ENCODE measurements around the gene RBM33. TPM values are rescaled to one million over a fixed set of nuclear protein-coding genes. Genes with fewer than 3 reads are reported as not detected.

RBM33 gene
- polyA plus RNA-seq, 3 donors = 15.0 to 27.7 (median 22.2) TPM

- Mint-ChIP-seq H3K36me3 (peaks cover 24 to 29% of the 10 kb centered on the region in 2 donors), H3K4me3 (no peak overlapping the region), H3K4me1 (peaks cover 12% of the 10 kb centered on the region), H3K27ac (no peak overlapping the region), H3K9me3 (peaks cover 29 to 48% (median 41%) of the 10 kb centered on the region in 7 donors), H3K27me3 (ENCODE audit: low read depth in 3 of 3) (peaks cover 0 to 4% (median 3%) of the 10 kb centered on the region in 3 donors)
- peaks cover 24% of the 10 kb centered on the region for H3K79me2 ChIP-seq (ENCODE audit: insufficient read depth, low read length)
- intact Hi-C loops (cut with micrococcal nuclease) = loop anchor here (5.0 to 10.0 kb wide), 2 partner anchors 46 to 48 kb away; no protein-coding TSS in a partner anchor
- no peak overlapping the region for H3K4me3 ChIP-seq (replicated peaks in 1 of 3; ENCODE audit: low read depth in 2 of 3, low read length in 3 of 3)
- H3K27ac ChIP-seq (ENCODE audit: low read depth in 1 of 2, low read length in 2 of 2) = no peak overlapping the region
- H3K36me3 ChIP-seq (replicated peaks in 1 of 2; ENCODE audit: control insufficient read depth in 1 of 2, insufficient read depth in 2 of 2, low read length in 2 of 2) = peaks cover 6 to 21% of the 10 kb centered on the region in 2 donors
- H2AFZ ChIP-seq (ENCODE audit: insufficient read depth, low read depth, low read length, poor library complexity, severe bottlenecking) = no peak overlapping the region
- DNase-seq = no peak
- whole genome bisulfite sequencing (ENCODE audit: insufficient coverage) = 98% methylated on average over 4 of the region's 4 CpGs
- peaks cover 10 to 14% of the 10 kb centered on the region in 2 donors for H3K4me1 ChIP-seq (ENCODE audit: control insufficient read depth in 1 of 2, insufficient read depth in 2 of 2, low read length in 2 of 2)
- peaks cover 20 to 40% of the 10 kb centered on the region in 2 donors for H3K9me3 ChIP-seq (replicated peaks in 1 of 2; ENCODE audit: control insufficient read depth in 1 of 2, insufficient read depth in 1 of 2, low read length in 2 of 2)
- no peaks in the 10 kb centered on the region for H4K20me1 ChIP-seq (ENCODE audit: insufficient read depth, low read length)
- TF ChIP-seq CTCF (IDR thresholded peaks at IDR 0.05) = no peak
- no peak overlapping the region for H3K9ac ChIP-seq (ENCODE audit: insufficient read depth, low read length, poor library complexity, severe bottlenecking)
- peaks cover 0 to 2% of the 10 kb centered on the region in 2 donors for H3K27me3 ChIP-seq (ENCODE audit: control insufficient read depth in 2 of 2, insufficient read depth in 2 of 2, low read length in 2 of 2)
- no peak overlapping the region for H3K4me2 ChIP-seq (replicated peaks; ENCODE audit: extremely low read depth, low read length, poor library complexity, severe bottlenecking)
Measured at GRCh38 chr7:155640629-155641028, 3.8 kb upstream of the RBM33 start.

- Histone ChIP-seq H3K27ac (ENCODE audit: low read depth in 1 of 2, low read length in 2 of 2) (peak overlapping the region; percentile 77 to 98), H3K79me2 (ENCODE audit: insufficient read depth, low read length) (peaks cover 55% of the 10 kb centered on the region), H3K36me3 (replicated peaks in 1 of 2; ENCODE audit: control insufficient read depth in 1 of 2, insufficient read depth in 2 of 2, low read length in 2 of 2) (peaks cover 15 to 40% of the 10 kb centered on the region in 2 donors), H4K20me1 (ENCODE audit: insufficient read depth, low read length) (peaks cover 19% of the 10 kb centered on the region), H3K4me1 (ENCODE audit: control insufficient read depth in 1 of 2, insufficient read depth in 2 of 2, low read length in 2 of 2) (peaks cover 15 to 25% of the 10 kb centered on the region in 2 donors), H2AFZ (ENCODE audit: insufficient read depth, low read depth, low read length, poor library complexity, severe bottlenecking) (peak overlapping the region; percentile 99), H3K4me3 (replicated peaks in 1 of 3; ENCODE audit: low read depth in 2 of 3, low read length in 3 of 3) (peak overlapping the region; percentile 85 to 97 (median 94)), H3K27me3 (ENCODE audit: control insufficient read depth in 2 of 2, insufficient read depth in 2 of 2, low read length in 2 of 2) (no peaks in the 10 kb centered on the region), H3K4me2 (replicated peaks; ENCODE audit: extremely low read depth, low read length, poor library complexity, severe bottlenecking) (peak overlapping the region; percentile 97), H3K9ac (ENCODE audit: insufficient read depth, low read length, poor library complexity, severe bottlenecking) (peak overlapping the region; percentile 100), H3K9me3 (replicated peaks in 1 of 2; ENCODE audit: control insufficient read depth in 1 of 2, insufficient read depth in 1 of 2, low read length in 2 of 2) (peaks cover 5 to 17% of the 10 kb centered on the region in 2 donors)
- Mint-ChIP-seq H3K4me3 (peak overlapping the region; percentile 98 to 99), H3K36me3 (peaks cover 44 to 50% of the 10 kb centered on the region in 2 donors), H3K9me3 (peaks cover 7 to 28% (median 17%) of the 10 kb centered on the region in 7 donors), H3K27ac (peak overlapping the region in 6 of 7 donors; percentile 90 to 97 (median 93)), H3K27me3 (ENCODE audit: low read depth in 3 of 3) (no peaks in the 10 kb centered on the region), H3K4me1 (peaks cover 26% of the 10 kb centered on the region)
- under 1% methylated on average over 25 of the region's 32 CpGs for WGBS (ENCODE audit: insufficient coverage)
- peak in 1 of 3 donors; percentile 3 for DNase-seq
- intact Hi-C loops (cut with micrococcal nuclease) = loop anchor here (5.0 to 10.0 kb wide), 2 partner anchors 49 to 51 kb away; no protein-coding TSS in a partner anchor
- TF ChIP-seq CTCF (IDR thresholded peaks at IDR 0.05) = no peak
Measured at GRCh38 chr7:155643804-155644177, 670 bp upstream of the RBM33 start.
